MM.1S (cell line): ENCODE measurements around the gene RABL6.

Source experiments
- DNase-seq: peaks from one replicate; pipeline ENCODE4 v3.0.0-alpha.2; 2015
- H2AFZ ChIP-seq: fragments of 300-600 bp; sonication (generic); 2 replicates; pipeline ENCODE4 v1.6.0; 2016; ENCODE audit warnings: antibody characterized with exemption, low read length
- H3F3A ChIP-seq: fragments of 300-600 bp; sonication (generic); 2 replicates; pipeline ENCODE4 v1.6.1; 2016; ENCODE audit warnings: mild to moderate bottlenecking, antibody characterized with exemption, low read length, moderate library complexity, mixed read lengths; ENCODE audit not compliant: insufficient read depth
- H3K27ac ChIP-seq: fragments of 300-600 bp; sonication (generic); 2 replicates; pipeline ENCODE4 v1.5.1; 2016; ENCODE audit warnings: mild to moderate bottlenecking, low read length
- H3K27me3 ChIP-seq: fragments of 300-600 bp; sonication (generic); replicated peaks from 2 replicates; pipeline ENCODE4 v1.6.0; 2016; ENCODE audit warnings: low read length; ENCODE audit not compliant: insufficient read depth
- H3K36me3 ChIP-seq: fragments of 300-600 bp; sonication (generic); replicated peaks from 2 replicates; pipeline ENCODE4 v1.6.1; 2016; ENCODE audit warnings: mild to moderate bottlenecking, low read length, mixed read lengths; ENCODE audit not compliant: insufficient read depth
- H3K4me1 ChIP-seq: fragments of 300-600 bp; sonication (generic); 2 replicates; pipeline ENCODE4 v1.6.1; 2016; ENCODE audit warnings: low read length, mixed read lengths
- H3K4me2 ChIP-seq: fragments of 300-600 bp; sonication (generic); 2 replicates; pipeline ENCODE4 v1.6.0; 2016; ENCODE audit warnings: low read depth, low read length
- H3K4me3 ChIP-seq: fragments of 300-600 bp; sonication (generic); 2 replicates; pipeline ENCODE4 v1.5.1; 2016; ENCODE audit warnings: low read length, mixed read lengths
- H3K79me2 ChIP-seq: fragments of 300-600 bp; sonication (generic); 2 replicates; pipeline ENCODE4 v1.6.1; 2016; ENCODE audit warnings: mixed run types, low read length, mixed read lengths
- H3K9ac ChIP-seq: fragments of 300-600 bp; sonication (generic); 2 replicates; pipeline ENCODE4 v1.6.1; 2016; ENCODE audit warnings: low read length, mixed read lengths
- H3K9me2 ChIP-seq: fragments of 300-600 bp; sonication (generic); replicated peaks from 2 replicates; pipeline ENCODE4 v1.6.1; 2016; ENCODE audit warnings: mild to moderate bottlenecking, low read length, mixed read lengths; ENCODE audit not compliant: insufficient read depth
- H3K9me3 ChIP-seq: fragments of 300-600 bp; sonication (generic); replicated peaks from 2 replicates; pipeline ENCODE4 v1.6.1; 2016; ENCODE audit warnings: mild to moderate bottlenecking, low read length, mixed read lengths; ENCODE audit not compliant: insufficient read depth
- H4K20me1 ChIP-seq: fragments of 300-600 bp; sonication (generic); 2 replicates; pipeline ENCODE4 v1.6.1; 2016; ENCODE audit warnings: mild to moderate bottlenecking, low read length, moderate library complexity, mixed read lengths; ENCODE audit not compliant: insufficient read depth
- CTCF ChIP-seq: fragments of 300-600 bp; sonication (generic); IDR thresholded peaks from 2 replicates; pipeline ENCODE4 v1.5.1; 2016; ENCODE audit warnings: antibody characterized with exemption, low read length, mixed read lengths
- EZH2 ChIP-seq: fragments of 300-600 bp; sonication (generic); optimal IDR thresholded peaks from 2 replicates; pipeline ENCODE3; 2017; ENCODE audit warnings: low read depth, mild to moderate bottlenecking, antibody characterized with exemption, low read length, mixed read lengths
- EZH2phosphoT487 ChIP-seq: fragments of 300-600 bp; sonication (generic); IDR thresholded peaks from 2 replicates; pipeline ENCODE4 v1.6.1; 2018; ENCODE audit warnings: antibody characterized with exemption, low read length

The RABL6 gene

DNA sequence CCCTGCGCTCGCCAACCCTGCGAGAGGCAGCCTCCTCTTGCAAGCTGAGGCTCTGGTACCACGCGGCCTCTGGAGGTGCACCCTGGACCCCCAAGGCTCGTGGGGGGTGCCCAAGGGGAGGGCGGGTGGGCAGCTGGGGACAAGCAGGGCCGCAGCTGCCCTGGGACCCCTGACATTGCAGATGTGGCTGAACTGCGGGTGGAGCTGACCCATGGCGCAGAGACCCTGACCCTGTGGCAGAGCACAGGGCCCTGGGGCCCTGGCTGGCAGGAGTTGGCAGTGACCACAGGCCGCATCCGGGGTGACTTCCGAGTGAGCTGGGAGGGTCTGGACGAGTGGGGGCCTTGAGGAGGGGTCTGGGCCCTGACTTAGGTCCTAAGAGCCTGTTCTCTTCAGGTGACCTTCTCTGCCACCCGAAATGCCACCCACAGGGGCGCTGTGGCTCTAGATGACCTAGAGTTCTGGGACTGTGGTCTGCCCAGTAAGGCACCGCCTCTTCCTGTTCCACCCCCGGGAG is 45.9 kb downstream of the RABL6 start:
- Histone ChIP-seq H3K36me3 (no peaks in the 10 kb centered on the region), H3F3A (0 out of 2 replicates have a peak, but pooled peaks cover under 1% of the 10 kb centered on the region), H3K9me2 (no peaks in the 10 kb centered on the region), H3K4me2 (no peak overlapping the region), H3K27ac (no peak overlapping the region), H3K27me3 (no peaks in the 10 kb centered on the region), H3K4me1 (0 out of 2 replicates have a peak, but pooled peaks cover 6% of the 10 kb centered on the region), H3K9ac (no peak overlapping the region), H3K4me3 (no peak overlapping the region), H4K20me1 (no peaks in the 10 kb centered on the region), H2AFZ (no peak overlapping the region), H3K79me2 (peaks cover 7% of the 10 kb centered on the region; the same call in 1 of the 2 replicates), H3K9me3 (no peaks in the 10 kb centered on the region)
- TF ChIP-seq CTCF: peak; percentile 16; the same call in 1 of the 2 replicates
- TF ChIP-seq EZH2: no peak
- no peak for DNase-seq

DNA sequence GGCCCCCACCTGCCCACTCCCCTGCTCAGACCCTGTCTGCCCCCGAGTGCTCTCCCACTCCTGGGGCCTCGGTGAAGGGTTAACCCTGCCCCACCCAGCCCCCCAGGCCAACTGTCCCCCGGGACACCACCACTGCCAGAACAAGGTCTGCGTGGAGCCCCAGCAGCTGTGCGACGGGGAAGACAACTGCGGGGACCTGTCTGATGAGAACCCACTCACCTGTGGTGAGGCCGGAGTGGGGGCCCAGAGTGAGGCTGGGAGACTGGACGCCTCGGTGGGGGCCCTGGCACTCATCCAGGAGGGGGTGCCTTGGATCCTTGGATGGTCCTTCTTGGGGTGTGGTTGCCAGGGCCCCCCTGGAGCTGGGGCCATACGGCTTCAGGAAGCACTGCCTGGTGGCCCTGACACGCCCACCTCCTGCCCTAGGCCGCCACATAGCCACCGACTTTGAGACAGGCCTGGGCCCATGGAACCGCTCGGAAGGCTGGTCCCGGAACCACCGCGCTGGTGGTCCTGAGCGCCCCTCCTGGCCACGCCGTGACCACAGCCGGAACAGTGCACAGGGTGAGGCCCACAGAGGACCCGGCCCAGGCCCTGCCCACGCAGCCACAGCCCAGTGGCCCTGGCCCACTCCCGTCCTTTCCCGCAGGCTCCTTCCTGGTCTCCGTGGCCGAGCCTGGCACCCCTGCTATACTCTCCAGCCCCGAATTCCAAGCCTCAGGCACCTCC is 46.5 kb downstream of the RABL6 start:
- H3K4me3 ChIP-seq: no peak overlapping the region
- DNase-seq: no peak
- no peak overlapping the region for H3K9ac ChIP-seq
- H3K9me3 ChIP-seq: no peaks in the 10 kb centered on the region
- no peaks in the 10 kb centered on the region for H3K9me2 ChIP-seq
- H3K27me3 ChIP-seq: no peaks in the 10 kb centered on the region
- no peak overlapping the region for H3K4me2 ChIP-seq
- no peak overlapping the region for H2AFZ ChIP-seq
- TF ChIP-seq EZH2 (no peak), CTCF (no peak), EZH2phosphoT487 (no peak)
- no peaks in the 10 kb centered on the region for H3F3A ChIP-seq
- no peaks in the 10 kb centered on the region for H4K20me1 ChIP-seq
- no peak overlapping the region for H3K27ac ChIP-seq
- H3K4me1 ChIP-seq: 0 out of 2 replicates have a peak, but pooled peaks cover 6% of the 10 kb centered on the region
- H3K79me2 ChIP-seq: peaks cover 7% of the 10 kb centered on the region; the same call in 1 of the 2 replicates
- H3K36me3 ChIP-seq: no peaks in the 10 kb centered on the region

- Histone ChIP-seq H3K9me2 (no peaks in the 10 kb centered on the region), H3F3A (no peaks in the 10 kb centered on the region), H3K4me2 (no peak overlapping the region), H3K9me3 (no peaks in the 10 kb centered on the region), H3K9ac (no peak overlapping the region), H3K36me3 (no peaks in the 10 kb centered on the region), H3K27ac (no peak overlapping the region), H3K79me2 (peaks cover 4% of the 10 kb centered on the region; the same call in 1 of the 2 replicates), H2AFZ (no peak overlapping the region), H4K20me1 (no peaks in the 10 kb centered on the region), H3K4me1 (0 out of 2 replicates have a peak, but pooled peaks cover 3% of the 10 kb centered on the region), H3K27me3 (no peaks in the 10 kb centered on the region), H3K4me3 (no peak overlapping the region)
- TF ChIP-seq EZH2phosphoT487 (no peak), EZH2 (no peak), CTCF (no peak)
- DNase-seq: no peak
Observed at GRCh38 chr9:136854842-136855460, 47.2 kb downstream of the RABL6 start.
